ENCODE results near the gene PPP2R2C. TPM values are rescaled to one million over a fixed set of nuclear protein-coding genes. Genes with fewer than 3 reads are reported as not detected.
A peak's percentile ranks its signal among the peaks of the same experiment; 100 is the strongest.

PPP2R2C gene
- total RNA-seq, 1 experiment from 2014 or later: not detected

DNA sequence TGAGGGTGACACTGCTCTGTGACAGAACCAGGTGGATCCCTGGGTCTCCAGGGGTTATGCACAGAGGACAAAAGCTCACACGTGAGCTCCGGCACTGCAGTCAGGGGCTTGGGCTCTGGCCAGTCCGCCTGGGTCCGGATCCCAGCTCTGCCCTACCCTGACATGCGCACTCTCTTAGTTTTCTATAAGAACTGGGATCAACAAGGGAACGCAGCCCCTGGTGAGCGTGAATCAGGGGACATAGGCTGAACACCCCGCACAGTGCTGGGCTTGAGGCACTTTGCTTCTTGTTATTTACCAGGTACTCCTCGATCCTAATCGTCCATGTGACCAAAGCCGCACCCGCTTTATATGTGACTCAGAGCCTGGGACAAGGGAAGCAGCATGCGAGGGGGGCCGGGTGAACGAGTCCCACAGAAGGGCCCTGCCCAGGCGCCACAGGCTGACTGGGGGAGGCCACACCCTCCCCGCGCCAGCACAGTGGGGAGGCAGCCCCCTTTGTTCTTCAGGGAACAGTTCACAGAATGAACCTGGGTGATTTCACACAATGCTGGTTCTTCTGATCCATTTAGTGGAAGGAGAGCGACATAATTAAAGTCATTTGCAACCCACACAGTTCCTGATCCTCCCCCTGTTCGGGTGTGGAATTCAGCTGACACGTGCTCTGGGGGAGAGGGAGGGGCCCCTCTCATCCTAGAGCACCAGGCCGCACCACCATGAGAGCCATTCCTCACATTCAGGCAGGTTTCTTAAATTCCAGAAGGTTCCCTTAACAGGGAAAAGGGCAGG, 147.2 kb downstream of the PPP2R2C start:
- no peak overlapping the region for H3K27ac ChIP-seq (ENCODE audit: low read depth, low read length, poor library complexity, severe bottlenecking)
- peaks cover 28% of the 10 kb centered on the region for H3K27me3 ChIP-seq (replicated peaks; ENCODE audit: insufficient read depth, low read depth, low read length, poor library complexity)
- H3K9me3 ChIP-seq (ENCODE audit: low read depth, low read length, poor library complexity, severe bottlenecking): no peaks in the 10 kb centered on the region
- no peak overlapping the region for H3K4me3 ChIP-seq (ENCODE audit: low read depth, low read length, poor library complexity, severe bottlenecking)
- BruUV-seq (replicated peaks): no TSS peak
- H3K36me3 ChIP-seq (ENCODE audit: insufficient read depth, low read length, poor library complexity, severe bottlenecking): no peaks in the 10 kb centered on the region
- peaks cover 13% of the 10 kb centered on the region for H3K4me1 ChIP-seq (ENCODE audit: insufficient read depth, low read length, poor library complexity, severe bottlenecking)
- ChIA-PET POLR2A (ENCODE audit: low non-redundant PET) (no interaction called here), CTCF (interaction anchor here (2.1 kb wide), 1 partner anchor 74 kb away, joined by 7 read pairs; no protein-coding TSS in a partner anchor)
- TF ChIP-seq EZH2 (IDR thresholded peaks at IDR 0.05; ENCODE audit: borderline replicate concordance, low read depth, low read length, poor library complexity, severe bottlenecking) (no peak), CTCF (conservative IDR thresholded peaks at IDR 0.05; ENCODE audit: low read depth, low read length) (no peak)
- DNase-seq (ENCODE audit: low spot score): peak; percentile 64
- intact Hi-C loops (cut with micrococcal nuclease; ENCODE audit: unreplicated experiment): loop anchor here (5.0 kb wide), 1 partner anchor 58 kb away; the partner anchor contains the start of gene WFS1

GRCh38 chr4:6324461-6324998, 147.9 kb downstream of the PPP2R2C start:
- Histone ChIP-seq H3K27ac (ENCODE audit: low read depth, low read length, poor library complexity, severe bottlenecking) (no peak overlapping the region), H3K36me3 (ENCODE audit: insufficient read depth, low read length, poor library complexity, severe bottlenecking) (no peaks in the 10 kb centered on the region), H3K9me3 (ENCODE audit: low read depth, low read length, poor library complexity, severe bottlenecking) (no peaks in the 10 kb centered on the region), H3K4me3 (ENCODE audit: low read depth, low read length, poor library complexity, severe bottlenecking) (no peak overlapping the region), H3K27me3 (replicated peaks; ENCODE audit: insufficient read depth, low read depth, low read length, poor library complexity) (peaks cover 21% of the 10 kb centered on the region), H3K4me1 (ENCODE audit: insufficient read depth, low read length, poor library complexity, severe bottlenecking) (peaks cover 13% of the 10 kb centered on the region)
- ChIA-PET CTCF (interaction anchor here (2.1 kb wide), 1 partner anchor 74 kb away, joined by 7 read pairs; no protein-coding TSS in a partner anchor), POLR2A (ENCODE audit: low non-redundant PET) (no interaction called here)
- no peak for DNase-seq (ENCODE audit: low spot score)
- intact Hi-C loops (cut with micrococcal nuclease; ENCODE audit: unreplicated experiment): no loop called here
- TF ChIP-seq EZH2 (IDR thresholded peaks at IDR 0.05; ENCODE audit: borderline replicate concordance, low read depth, low read length, poor library complexity, severe bottlenecking) (no peak), CTCF (conservative IDR thresholded peaks at IDR 0.05; ENCODE audit: low read depth, low read length) (no peak)
- BruUV-seq (replicated peaks): no TSS peak

DNA sequence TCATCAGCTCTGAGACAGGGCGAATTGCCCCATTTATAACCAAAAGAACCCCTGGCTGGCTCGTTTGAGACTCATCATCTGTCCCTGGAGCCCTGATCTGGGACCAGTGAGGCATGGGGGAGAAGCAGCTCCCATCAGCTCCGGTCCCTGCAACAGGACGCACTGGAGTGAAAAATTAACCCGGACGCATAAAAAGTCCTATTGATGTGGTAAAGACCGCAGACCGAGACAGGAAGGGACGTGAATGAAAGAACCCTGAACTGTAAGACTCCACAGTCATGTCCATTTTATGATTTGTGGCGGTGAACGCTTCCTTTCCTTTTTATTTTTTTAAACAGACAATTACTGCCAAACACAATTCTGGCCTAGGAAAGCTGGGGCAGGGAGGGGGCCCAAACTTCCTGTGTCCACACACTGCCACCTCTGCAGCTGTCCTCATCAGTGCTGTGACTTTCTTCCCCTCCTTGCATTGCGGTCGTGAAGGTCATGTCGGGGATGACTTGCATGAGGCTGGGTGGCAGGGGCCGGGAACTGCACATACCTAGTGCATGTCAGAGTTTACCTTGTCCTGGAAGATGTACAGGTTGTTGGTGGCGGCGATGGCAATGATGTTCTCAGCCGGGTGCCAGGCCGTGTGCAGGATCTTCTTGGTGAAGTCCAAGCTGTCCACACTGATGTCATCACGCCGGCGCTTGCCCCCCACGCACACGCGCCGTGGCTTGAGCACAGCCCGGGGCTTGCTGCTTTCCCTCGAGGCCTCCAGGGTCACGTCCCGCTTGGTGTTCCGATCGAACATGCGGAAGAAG, 149.4 kb downstream of the PPP2R2C start:
- H3K4me3 ChIP-seq (ENCODE audit: low read depth, low read length, poor library complexity, severe bottlenecking): no peak overlapping the region
- ChIA-PET CTCF (no interaction called here), POLR2A (ENCODE audit: low non-redundant PET) (no interaction called here)
- H3K27me3 ChIP-seq (replicated peaks; ENCODE audit: insufficient read depth, low read depth, low read length, poor library complexity): peaks cover 6% of the 10 kb centered on the region
- BruUV-seq (replicated peaks): no TSS peak
- H3K9me3 ChIP-seq (ENCODE audit: low read depth, low read length, poor library complexity, severe bottlenecking): no peaks in the 10 kb centered on the region
- TF ChIP-seq EZH2 (IDR thresholded peaks at IDR 0.05; ENCODE audit: borderline replicate concordance, low read depth, low read length, poor library complexity, severe bottlenecking) (no peak), CTCF (conservative IDR thresholded peaks at IDR 0.05; ENCODE audit: low read depth, low read length) (no peak)
- no peaks in the 10 kb centered on the region for H3K36me3 ChIP-seq (ENCODE audit: insufficient read depth, low read length, poor library complexity, severe bottlenecking)
- H3K27ac ChIP-seq (ENCODE audit: low read depth, low read length, poor library complexity, severe bottlenecking): no peak overlapping the region
- intact Hi-C loops (cut with micrococcal nuclease; ENCODE audit: unreplicated experiment): no loop called here
- no peak for DNase-seq (ENCODE audit: low spot score)
- H3K4me1 ChIP-seq (ENCODE audit: insufficient read depth, low read length, poor library complexity, severe bottlenecking): peaks cover 13% of the 10 kb centered on the region
